ENCODE data around the gene LRRC3. TPM values are rescaled to one million over a fixed set of nuclear protein-coding genes. Genes with fewer than 3 reads are reported as not detected.

LRRC3 gene
- total RNA-seq, 1 donor from 2014 or later: 9.1 TPM

- H3K9me3 Mint-ChIP-seq (ENCODE audit: unreplicated experiment): no peaks in the 10 kb centered on the region
- no peak overlapping the region for H3K4me3 Mint-ChIP-seq (ENCODE audit: unreplicated experiment)
- no peaks in the 10 kb centered on the region for H3K36me3 Mint-ChIP-seq (ENCODE audit: low read depth, unreplicated experiment)
- H3K27ac Mint-ChIP-seq (ENCODE audit: unreplicated experiment): no peak overlapping the region
- no peak for TF ChIP-seq CTCF (IDR thresholded peaks at IDR 0.05; ENCODE audit: unreplicated experiment)
- peaks cover 6% of the 10 kb centered on the region for H3K27me3 Mint-ChIP-seq (ENCODE audit: unreplicated experiment)
- no peak for DNase-seq (ENCODE audit: low spot score)
- no peaks in the 10 kb centered on the region for H3K4me1 Mint-ChIP-seq (ENCODE audit: unreplicated experiment)
Observed at GRCh38 chr21:44503901-44504399, 48.6 kb downstream of the LRRC3 start.

GRCh38 chr21:44505673-44506278 lies 50.5 kb downstream of the LRRC3 start:
- TF ChIP-seq CTCF (IDR thresholded peaks at IDR 0.05; ENCODE audit: unreplicated experiment): no peak
- DNase-seq (ENCODE audit: low spot score): no peak
- Mint-ChIP-seq H3K27me3 (ENCODE audit: unreplicated experiment) (peaks cover 7% of the 10 kb centered on the region), H3K4me3 (ENCODE audit: unreplicated experiment) (no peak overlapping the region), H3K36me3 (ENCODE audit: low read depth, unreplicated experiment) (no peaks in the 10 kb centered on the region), H3K9me3 (ENCODE audit: unreplicated experiment) (no peaks in the 10 kb centered on the region), H3K4me1 (ENCODE audit: unreplicated experiment) (no peaks in the 10 kb centered on the region), H3K27ac (ENCODE audit: unreplicated experiment) (no peak overlapping the region)

- no peaks in the 10 kb centered on the region for H3K4me1 Mint-ChIP-seq (ENCODE audit: unreplicated experiment)
- peaks cover 7% of the 10 kb centered on the region for H3K27me3 Mint-ChIP-seq (ENCODE audit: unreplicated experiment)
- no peak for TF ChIP-seq CTCF (IDR thresholded peaks at IDR 0.05; ENCODE audit: unreplicated experiment)
- H3K4me3 Mint-ChIP-seq (ENCODE audit: unreplicated experiment): no peak overlapping the region
- no peaks in the 10 kb centered on the region for H3K9me3 Mint-ChIP-seq (ENCODE audit: unreplicated experiment)
- H3K36me3 Mint-ChIP-seq (ENCODE audit: low read depth, unreplicated experiment): no peaks in the 10 kb centered on the region
- no peak for DNase-seq (ENCODE audit: low spot score)
- no peak overlapping the region for H3K27ac Mint-ChIP-seq (ENCODE audit: unreplicated experiment)
Observed at GRCh38 chr21:44506279-44507255, 51.3 kb downstream of the LRRC3 start.

- no peaks in the 10 kb centered on the region for H3K9me3 Mint-ChIP-seq (ENCODE audit: unreplicated experiment)
- H3K4me3 Mint-ChIP-seq (ENCODE audit: unreplicated experiment): no peak overlapping the region
- H3K27ac Mint-ChIP-seq (ENCODE audit: unreplicated experiment): no peak overlapping the region
- no peaks in the 10 kb centered on the region for H3K4me1 Mint-ChIP-seq (ENCODE audit: unreplicated experiment)
- peaks cover 8% of the 10 kb centered on the region for H3K27me3 Mint-ChIP-seq (ENCODE audit: unreplicated experiment)
- TF ChIP-seq CTCF (IDR thresholded peaks at IDR 0.05; ENCODE audit: unreplicated experiment): no peak
- DNase-seq (ENCODE audit: low spot score): no peak
- no peaks in the 10 kb centered on the region for H3K36me3 Mint-ChIP-seq (ENCODE audit: low read depth, unreplicated experiment)
Observed at GRCh38 chr21:44507673-44508425, 52.5 kb downstream of the LRRC3 start.
